DOHH2 (cell line): ENCODE measurements around the gene KCNJ15.

Source experiments
- H3F3A ChIP-seq: fragments of 200-600 bp; sonication (generic), shearing (Covaris generic); 2 replicates; pipeline ENCODE4 v1.6.0; 2016; ENCODE audit warnings: antibody characterized with exemption, mild to moderate bottlenecking; ENCODE audit not compliant: control insufficient read depth, insufficient read depth
- H3K27ac ChIP-seq: fragments of 200-600 bp; sonication (generic); 2 replicates; pipeline ENCODE4 v1.5.1; 2014; ENCODE audit warnings: low read depth, mild to moderate bottlenecking, low read length, moderate library complexity
- H3K27me3 ChIP-seq: fragments of 200-600 bp; sonication (generic); 2 replicates; pipeline ENCODE4 v1.6.1; 2014; ENCODE audit warnings: mild to moderate bottlenecking, low read length, mixed read lengths; ENCODE audit not compliant: control insufficient read depth
- H3K36me3 ChIP-seq: fragments of 200-600 bp; sonication (generic); 2 replicates; pipeline ENCODE4 v1.6.1; 2014; ENCODE audit warnings: mild to moderate bottlenecking, low read length, moderate library complexity, mixed read lengths; ENCODE audit not compliant: control insufficient read depth
- H3K4me1 ChIP-seq: fragments of 200-600 bp; sonication (generic); 2 replicates; pipeline ENCODE4 v1.6.1; 2014; ENCODE audit warnings: mild to moderate bottlenecking, low read length, mixed read lengths; ENCODE audit not compliant: control insufficient read depth
- H3K4me2 ChIP-seq: fragments of 200-600 bp; sonication (generic); 2 replicates; pipeline ENCODE4 v1.6.0; 2014; ENCODE audit warnings: mild to moderate bottlenecking, low read length, moderate library complexity
- H3K4me3 ChIP-seq: fragments of 200-600 bp; sonication (generic); 2 replicates; pipeline ENCODE4 v1.5.1; 2014; ENCODE audit warnings: mild to moderate bottlenecking, low read length, mixed read lengths
- H3K79me2 ChIP-seq: fragments of 200-600 bp; sonication (generic); 2 replicates; pipeline ENCODE4 v1.6.1; 2014; ENCODE audit warnings: mild to moderate bottlenecking, low read length, mixed read lengths; ENCODE audit not compliant: control insufficient read depth
- H3K9me2 ChIP-seq: fragments of 200-600 bp; sonication (generic); replicated peaks from 2 replicates; pipeline ENCODE4 v1.6.1; 2014; ENCODE audit warnings: mild to moderate bottlenecking, low read length, mixed read lengths; ENCODE audit not compliant: control insufficient read depth
- H3K9me3 ChIP-seq: fragments of 200-600 bp; sonication (generic); 2 replicates; pipeline ENCODE4 v1.6.1; 2014; ENCODE audit warnings: antibody characterized with exemption, low read length, mixed read lengths; ENCODE audit not compliant: control insufficient read depth, insufficient read depth
- H4K20me1 ChIP-seq: fragments of 200-600 bp; sonication (generic); 2 replicates; pipeline ENCODE4 v1.6.0; 2014; ENCODE audit warnings: low read depth, mild to moderate bottlenecking, antibody characterized with exemption, low read length, moderate library complexity; ENCODE audit not compliant: control insufficient read depth, insufficient read depth
- EZH2phosphoT487 ChIP-seq: fragments of 200-600 bp; sonication (generic); IDR thresholded peaks from 2 replicates; pipeline ENCODE4 v1.6.1; 2017; ENCODE audit warnings: borderline replicate concordance, mild to moderate bottlenecking, antibody characterized with exemption, low read length, moderate library complexity, mixed read lengths
- TF ChIP-seq, protein P1 (sequence below): fragments of 200-600 bp; sonication (generic); IDR thresholded peaks from one replicate; pipeline ENCODE4 v1.5.1; 2014; ENCODE audit warnings: antibody characterized with exemption, mild to moderate bottlenecking, low read depth, low read length; ENCODE audit not compliant: poor library complexity, severe bottlenecking

KCNJ15 gene

DNA sequence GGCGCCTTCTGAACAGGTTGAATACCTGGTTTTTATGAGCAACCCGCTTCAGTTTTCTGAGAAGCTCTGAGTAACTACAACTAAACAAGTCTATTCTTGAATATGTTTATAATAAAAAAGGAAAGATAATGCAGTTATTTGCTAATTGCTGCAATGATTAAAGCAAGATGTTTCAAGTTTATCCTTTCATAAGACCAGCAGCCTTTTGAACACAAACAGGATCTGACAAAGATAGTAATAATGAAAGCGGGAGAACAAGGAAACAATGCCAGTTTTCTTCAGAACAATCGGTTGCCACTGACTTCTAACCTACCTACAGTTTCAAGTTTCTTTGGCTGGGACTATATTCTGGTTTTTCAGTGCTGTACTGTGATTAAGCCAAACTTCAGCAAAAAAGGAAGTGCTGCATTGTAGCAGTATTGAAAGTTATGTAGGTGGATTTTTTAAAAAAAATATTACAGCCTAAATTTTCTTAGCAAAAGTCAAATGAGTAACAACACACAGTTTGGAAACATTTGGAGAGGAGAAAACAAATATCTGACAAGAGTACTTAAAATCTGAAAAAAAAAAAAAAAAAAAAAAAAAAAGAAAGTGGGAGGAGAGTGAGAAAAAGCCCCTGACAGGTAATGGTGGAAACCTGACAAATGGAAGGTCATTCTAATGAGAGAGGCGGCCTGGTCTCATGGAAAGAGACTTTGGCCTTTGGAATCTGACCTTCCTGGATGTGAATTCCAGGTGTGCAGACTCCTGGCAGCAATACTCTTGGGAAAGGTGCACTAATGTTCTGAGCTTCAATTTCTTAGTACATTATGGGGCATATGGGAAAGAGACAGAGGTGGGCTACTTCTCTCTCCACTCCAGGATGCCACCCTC is 11.4 kb downstream of the KCNJ15 start:
- Histone ChIP-seq H3K79me2 (no peaks in the 10 kb centered on the region), H4K20me1 (no peaks in the 10 kb centered on the region), H3K9me2 (no peaks in the 10 kb centered on the region), H3K4me3 (no peak overlapping the region), H3K36me3 (no peaks in the 10 kb centered on the region), H3K9me3 (no peaks in the 10 kb centered on the region), H3K27me3 (no peaks in the 10 kb centered on the region), H3K4me1 (no peaks in the 10 kb centered on the region), H3K4me2 (no peak overlapping the region), H3K27ac (no peak overlapping the region), H3F3A (no peaks in the 10 kb centered on the region)
- TF ChIP-seq EZH2phosphoT487, result no peak
- TF ChIP-seq, protein P1, sequence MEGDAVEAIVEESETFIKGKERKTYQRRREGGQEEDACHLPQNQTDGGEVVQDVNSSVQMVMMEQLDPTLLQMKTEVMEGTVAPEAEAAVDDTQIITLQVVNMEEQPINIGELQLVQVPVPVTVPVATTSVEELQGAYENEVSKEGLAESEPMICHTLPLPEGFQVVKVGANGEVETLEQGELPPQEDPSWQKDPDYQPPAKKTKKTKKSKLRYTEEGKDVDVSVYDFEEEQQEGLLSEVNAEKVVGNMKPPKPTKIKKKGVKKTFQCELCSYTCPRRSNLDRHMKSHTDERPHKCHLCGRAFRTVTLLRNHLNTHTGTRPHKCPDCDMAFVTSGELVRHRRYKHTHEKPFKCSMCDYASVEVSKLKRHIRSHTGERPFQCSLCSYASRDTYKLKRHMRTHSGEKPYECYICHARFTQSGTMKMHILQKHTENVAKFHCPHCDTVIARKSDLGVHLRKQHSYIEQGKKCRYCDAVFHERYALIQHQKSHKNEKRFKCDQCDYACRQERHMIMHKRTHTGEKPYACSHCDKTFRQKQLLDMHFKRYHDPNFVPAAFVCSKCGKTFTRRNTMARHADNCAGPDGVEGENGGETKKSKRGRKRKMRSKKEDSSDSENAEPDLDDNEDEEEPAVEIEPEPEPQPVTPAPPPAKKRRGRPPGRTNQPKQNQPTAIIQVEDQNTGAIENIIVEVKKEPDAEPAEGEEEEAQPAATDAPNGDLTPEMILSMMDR, result no peak

DNA sequence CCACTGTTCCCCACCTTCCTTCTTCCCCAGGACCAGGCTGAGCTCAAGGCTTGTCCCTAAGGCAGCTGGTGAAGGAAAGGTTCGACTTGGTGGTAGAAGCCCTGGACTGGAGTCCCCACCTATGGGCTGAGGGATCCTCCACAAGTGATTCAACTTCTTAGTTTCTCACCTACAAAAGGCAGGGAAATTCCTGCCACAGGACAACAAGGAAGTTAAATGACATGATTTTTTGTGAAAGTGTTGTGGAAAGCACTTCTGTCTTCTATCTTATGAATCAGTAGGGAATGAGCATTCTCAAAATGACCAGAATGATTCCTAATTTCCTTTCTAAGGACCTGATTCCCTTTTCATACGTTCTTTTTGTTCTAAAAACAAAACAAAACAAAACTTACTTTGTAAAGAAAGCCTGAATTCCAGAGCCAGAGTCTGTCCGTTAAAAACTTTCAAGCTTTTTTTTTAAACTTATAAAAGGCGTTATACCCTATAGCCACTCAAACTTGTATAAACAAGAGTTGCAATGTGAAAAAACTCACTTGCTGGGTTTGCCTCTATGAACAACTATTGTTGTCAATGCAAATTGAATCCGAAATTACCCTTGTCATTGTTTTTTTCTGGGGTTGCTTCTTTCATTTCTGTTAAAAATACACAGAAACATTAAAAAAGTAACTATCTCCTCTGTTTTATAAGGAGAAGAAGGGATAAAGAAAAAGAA is 12.2 kb downstream of the KCNJ15 start:
- no peaks in the 10 kb centered on the region for H3K27me3 ChIP-seq
- H3K27ac ChIP-seq, result no peak overlapping the region
- TF ChIP-seq, protein P1, result no peak
- TF ChIP-seq EZH2phosphoT487, result no peak
- no peaks in the 10 kb centered on the region for H3K79me2 ChIP-seq
- no peak overlapping the region for H3K4me2 ChIP-seq
- no peaks in the 10 kb centered on the region for H3K36me3 ChIP-seq
- no peaks in the 10 kb centered on the region for H3K9me3 ChIP-seq
- no peaks in the 10 kb centered on the region for H3F3A ChIP-seq
- no peaks in the 10 kb centered on the region for H4K20me1 ChIP-seq
- no peaks in the 10 kb centered on the region for H3K4me1 ChIP-seq
- no peaks in the 10 kb centered on the region for H3K9me2 ChIP-seq
- no peak overlapping the region for H3K4me3 ChIP-seq

DNA sequence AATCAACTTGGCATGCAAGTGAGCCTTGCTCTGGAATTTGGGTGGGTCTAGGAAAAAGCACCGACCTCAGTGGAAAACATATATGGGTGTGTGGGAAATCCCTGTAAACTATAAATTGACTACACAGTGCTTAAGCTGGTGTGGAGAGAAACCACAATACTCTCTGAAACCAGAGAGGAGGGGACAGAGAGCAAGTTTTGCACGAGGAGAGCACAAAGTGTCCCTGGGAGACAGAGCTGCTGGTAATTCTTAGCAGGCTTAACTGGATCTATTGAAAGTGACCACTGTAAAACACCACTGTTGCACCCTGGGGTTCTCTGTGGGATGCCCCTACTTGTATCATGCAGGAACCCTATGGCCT is 12.8 kb downstream of the KCNJ15 start:
- Histone ChIP-seq H3K4me3 (no peak overlapping the region), H3K27me3 (no peaks in the 10 kb centered on the region), H3K4me1 (no peaks in the 10 kb centered on the region), H3K9me3 (no peaks in the 10 kb centered on the region), H3K36me3 (no peaks in the 10 kb centered on the region), H3F3A (no peaks in the 10 kb centered on the region), H4K20me1 (no peaks in the 10 kb centered on the region), H3K27ac (no peak overlapping the region), H3K4me2 (no peak overlapping the region), H3K9me2 (no peaks in the 10 kb centered on the region), H3K79me2 (no peaks in the 10 kb centered on the region)
- TF ChIP-seq EZH2phosphoT487, result no peak
- TF ChIP-seq, protein P1, result no peak
